Peyer's patch (tissue), 4 donors: ENCODE results near the gene TRPM3.

Experiments
- POLR2A ChIP-seq, 2 donors: fragments of 450-650 bp; IDR thresholded peaks; one replicate each; pipeline ENCODE4 v1.5.1; 2017; ENCODE audit warnings: antibody characterized with exemption in 2 of 2, mild to moderate bottlenecking in 2 of 2, moderate library complexity in 2 of 2
- TF ChIP-seq, protein P1 (sequence below), 6 experiments: fragments of 450-650 bp in 4 of 6; fragments of 200-600 bp in 2 of 6; sonication (generic) in 1 of 6; IDR thresholded peaks; one replicate each; pipeline ENCODE4 v1.5.1; 2017 to 2019; ENCODE audit warnings: antibody characterized with exemption in 6 of 6, mild to moderate bottlenecking in 3 of 6, moderate library complexity in 1 of 6

DNA sequence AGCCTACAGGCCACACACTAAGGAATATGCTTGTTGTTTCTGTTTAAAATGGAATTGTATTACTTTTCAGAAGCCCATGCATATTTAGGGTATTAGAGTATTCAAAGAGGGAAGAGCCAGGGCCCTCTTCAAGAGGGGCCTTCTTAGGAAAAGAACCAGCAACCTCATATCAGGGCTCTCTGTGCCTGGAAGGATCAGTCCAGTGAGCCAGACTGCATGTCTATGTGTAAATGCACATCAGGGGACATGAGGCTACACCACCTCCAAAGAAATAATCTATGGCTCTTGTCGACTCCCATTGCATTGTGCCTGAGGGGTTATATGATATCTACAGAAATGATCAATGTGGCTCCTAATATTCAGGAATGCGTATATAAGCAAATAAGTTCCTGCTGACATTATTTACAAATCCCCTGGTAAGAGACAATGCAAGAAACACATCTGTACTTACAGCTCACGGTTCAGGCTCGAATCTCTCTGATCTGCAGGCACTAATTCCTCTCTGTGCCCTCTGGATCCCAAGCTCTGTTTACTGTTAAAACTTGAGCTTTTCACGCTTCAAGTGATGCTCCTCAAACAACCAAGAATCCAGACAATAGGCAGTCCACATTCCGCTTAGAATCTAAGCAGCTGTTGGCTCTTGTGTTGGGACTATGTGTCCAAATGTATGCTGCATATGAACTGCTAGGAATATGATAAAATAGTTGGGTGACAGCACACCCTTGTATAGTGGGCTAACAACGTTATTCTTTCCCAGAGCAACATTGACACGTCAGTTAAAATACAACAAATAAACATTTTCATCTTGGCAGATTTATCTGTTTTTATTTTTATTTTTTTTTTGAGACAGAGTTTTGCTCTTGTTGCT, 556.7 kb downstream of the TRPM3 start:
- TF ChIP-seq, protein P1, sequence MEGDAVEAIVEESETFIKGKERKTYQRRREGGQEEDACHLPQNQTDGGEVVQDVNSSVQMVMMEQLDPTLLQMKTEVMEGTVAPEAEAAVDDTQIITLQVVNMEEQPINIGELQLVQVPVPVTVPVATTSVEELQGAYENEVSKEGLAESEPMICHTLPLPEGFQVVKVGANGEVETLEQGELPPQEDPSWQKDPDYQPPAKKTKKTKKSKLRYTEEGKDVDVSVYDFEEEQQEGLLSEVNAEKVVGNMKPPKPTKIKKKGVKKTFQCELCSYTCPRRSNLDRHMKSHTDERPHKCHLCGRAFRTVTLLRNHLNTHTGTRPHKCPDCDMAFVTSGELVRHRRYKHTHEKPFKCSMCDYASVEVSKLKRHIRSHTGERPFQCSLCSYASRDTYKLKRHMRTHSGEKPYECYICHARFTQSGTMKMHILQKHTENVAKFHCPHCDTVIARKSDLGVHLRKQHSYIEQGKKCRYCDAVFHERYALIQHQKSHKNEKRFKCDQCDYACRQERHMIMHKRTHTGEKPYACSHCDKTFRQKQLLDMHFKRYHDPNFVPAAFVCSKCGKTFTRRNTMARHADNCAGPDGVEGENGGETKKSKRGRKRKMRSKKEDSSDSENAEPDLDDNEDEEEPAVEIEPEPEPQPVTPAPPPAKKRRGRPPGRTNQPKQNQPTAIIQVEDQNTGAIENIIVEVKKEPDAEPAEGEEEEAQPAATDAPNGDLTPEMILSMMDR (IDR thresholded peaks at IDR 0.05) = no peak
- TF ChIP-seq POLR2A (IDR thresholded peaks at IDR 0.05) = no peak
